IMR-90 (cell line): Measurements from ENCODE around the gene CYB561D1. TPM values are rescaled to one million over a fixed set of nuclear protein-coding genes. Genes with fewer than 3 reads are reported as not detected.

Source experiments
- ATAC-seq: fragments of 200-7000 bp; cut with Tn5 transposase; 2 replicates; pipeline ENCODE4 v1.9.1; 2020; ENCODE audit warnings: low read depth, mild to moderate bottlenecking, moderate library complexity
- BruUV-seq: library from RNA; stranded (reverse); fragments of 400-500 nt; replicated peaks from 2 replicates; lab custom pipeline; 2021; lab: Mats Ljungman, UMichigan
- CTCF ChIA-PET: fragments of 300-600 bp; formaldehyde crosslinking; extraction: SDS; loops from one replicate; lab custom pipeline; 2021; ENCODE audit warnings: antibody characterized with exemption; lab: Yijun Ruan, JAX
- POLR2A ChIA-PET: fragments of 300-600 bp; sonication (Branson Sonifier 250); formaldehyde crosslinking; loops from one replicate; lab custom pipeline; 2022; ENCODE audit warnings: antibody characterized with exemption; ENCODE audit not compliant: unreplicated experiment; lab: Charles Lee
- DNase-seq: peaks from one replicate; pipeline ENCODE4 v3.0.0; 2013
- H2AFZ ChIP-seq: replicated peaks from 2 replicates; pipeline ENCODE3; 2013; ENCODE audit warnings: low read length, mild to moderate bottlenecking; ENCODE audit not compliant: poor library complexity
- H2AK5ac ChIP-seq: 2 replicates; pipeline ENCODE4 v1.6.1; 2013; ENCODE audit warnings: low read depth, low read length, inconsistent platforms
- H2AK9ac ChIP-seq: replicated peaks from 2 replicates; pipeline ENCODE3; 2013; ENCODE audit warnings: mild to moderate bottlenecking, low read depth, low read length, moderate library complexity; ENCODE audit not compliant: poor library complexity
- H2BK120ac ChIP-seq: 2 replicates; pipeline ENCODE4 v1.6.1; 2013; ENCODE audit warnings: low read depth, low read length, inconsistent platforms
- H2BK15ac ChIP-seq: 3 replicates; pipeline ENCODE4 v1.6.1; 2013; ENCODE audit warnings: low read depth, low read length, inconsistent platforms
- H2BK20ac ChIP-seq: 2 replicates; pipeline ENCODE4 v1.6.1; 2013; ENCODE audit warnings: low read depth, mild to moderate bottlenecking, inconsistent platforms, low read length, moderate library complexity
- H2BK5ac ChIP-seq: 2 replicates; pipeline ENCODE4 v1.6.1; 2013; ENCODE audit warnings: mild to moderate bottlenecking, low read depth, low read length, inconsistent platforms; ENCODE audit not compliant: poor library complexity, severe bottlenecking
- H3K14ac ChIP-seq: replicated peaks from 2 replicates; pipeline ENCODE4 v1.6.1; 2013; ENCODE audit warnings: low read depth, low read length, inconsistent platforms
- H3K18ac ChIP-seq: 2 replicates; pipeline ENCODE4 v1.6.1; 2013; ENCODE audit warnings: low read depth, low read length, control low read depth
- H3K23ac ChIP-seq: 2 replicates; pipeline ENCODE4 v1.6.1; 2013; ENCODE audit warnings: low read depth, low read length, inconsistent platforms
- H3K27ac ChIP-seq: 2 replicates; pipeline ENCODE4 v1.5.1; 2013; ENCODE audit warnings: mild to moderate bottlenecking, control low read depth, low read length; ENCODE audit not compliant: insufficient read depth
- H3K27me3 ChIP-seq: 2 replicates; pipeline ENCODE4 v1.6.1; 2013; ENCODE audit warnings: low read length; ENCODE audit not compliant: control insufficient read depth, insufficient read depth
- H3K36me3 ChIP-seq: 2 replicates; pipeline ENCODE4 v1.6.1; 2013; ENCODE audit warnings: low read length, mixed read lengths; ENCODE audit not compliant: control insufficient read depth, insufficient read depth
- H3K4ac ChIP-seq: 2 replicates; pipeline ENCODE4 v1.6.1; 2013; ENCODE audit warnings: low read depth, low read length, inconsistent platforms
- H3K4me1 ChIP-seq: 2 replicates; pipeline ENCODE4 v1.6.1; 2013; ENCODE audit warnings: low read length, mixed read lengths; ENCODE audit not compliant: control insufficient read depth, insufficient read depth
- H3K4me2 ChIP-seq: 2 replicates; pipeline ENCODE4 v1.6.1; 2013; ENCODE audit warnings: low read depth, mild to moderate bottlenecking, control low read depth, low read length, moderate library complexity
- H3K4me3 ChIP-seq: 2 replicates; pipeline ENCODE4 v1.5.1; 2013; ENCODE audit warnings: low read depth, mild to moderate bottlenecking, control low read depth, low read length, moderate library complexity; ENCODE audit not compliant: insufficient read depth
- H3K56ac ChIP-seq: 2 replicates; pipeline ENCODE4 v1.6.1; 2013; ENCODE audit warnings: low read length, inconsistent platforms; ENCODE audit not compliant: insufficient read depth; ENCODE audit errors: extremely low read depth
- H3K79me1 ChIP-seq, 2 experiments: 2 replicates each; pipeline ENCODE4 v1.6.1; 2013; ENCODE audit warnings: low read length in 2 of 2, inconsistent platforms in 1 of 2, low read depth in 1 of 2
- H3K9ac ChIP-seq: 2 replicates; pipeline ENCODE4 v1.6.1; 2013; ENCODE audit warnings: low read depth, low read length, control low read depth
- H3K9me1 ChIP-seq: 2 replicates; pipeline ENCODE4 v1.6.1; 2013; ENCODE audit warnings: low read length, inconsistent platforms; ENCODE audit not compliant: insufficient read depth
- H3K9me3 ChIP-seq: 2 replicates; pipeline ENCODE4 v1.6.1; 2013; ENCODE audit warnings: low read length; ENCODE audit not compliant: control insufficient read depth, insufficient read depth
- H4K20me1 ChIP-seq: 2 replicates; pipeline ENCODE4 v1.6.1; 2013; ENCODE audit warnings: low read length, inconsistent platforms; ENCODE audit not compliant: insufficient read depth
- H4K5ac ChIP-seq: 2 replicates; pipeline ENCODE4 v1.6.1; 2013; ENCODE audit warnings: mild to moderate bottlenecking, low read depth, low read length, control low read depth
- H4K8ac ChIP-seq, 2 experiments: 2 replicates each; pipeline ENCODE4 v1.6.1; 2013; ENCODE audit warnings: low read depth in 2 of 2, low read length in 2 of 2, control low read depth in 1 of 2, inconsistent platforms in 1 of 2
- H4K91ac ChIP-seq: 2 replicates; pipeline ENCODE4 v1.6.1; 2013; ENCODE audit warnings: low read depth, low read length, inconsistent platforms; ENCODE audit not compliant: insufficient read depth
- BHLHE40 ChIP-seq: fragments of 150-350 bp; IDR thresholded peaks from 2 replicates; pipeline ENCODE4 v1.6.1; 2016; ENCODE audit warnings: mild to moderate bottlenecking, low read depth, low read length
- CHD1 ChIP-seq: IDR thresholded peaks from 2 replicates; pipeline ENCODE4 v1.6.1; 2012; ENCODE audit warnings: low read depth, low read length, improper control_type of control experiment
- ELK1 ChIP-seq: fragments of 150-350 bp; IDR thresholded peaks from 2 replicates; pipeline ENCODE4 v1.6.1; 2016; ENCODE audit warnings: low read depth, mild to moderate bottlenecking, low read length, moderate library complexity, borderline replicate concordance
- FOS ChIP-seq: fragments of 150-350 bp; IDR thresholded peaks from 2 replicates; pipeline ENCODE4 v1.6.1; 2016; ENCODE audit warnings: low read depth, low read length
- MAZ ChIP-seq: IDR thresholded peaks from 2 replicates; pipeline ENCODE4 v1.6.1; 2012; ENCODE audit warnings: low read depth, mild to moderate bottlenecking, low read length, improper control_type of control experiment, moderate library complexity, borderline replicate concordance
- SMC3 ChIP-seq: fragments of 150-350 bp; IDR thresholded peaks from 2 replicates; pipeline ENCODE4 v1.6.1; 2016; ENCODE audit warnings: low read depth, mild to moderate bottlenecking, antibody characterized with exemption, low read length, moderate library complexity
- WGBS, 2 experiments: methylation state at CpG; one replicate each; pipeline versions ENCODE4 v1.1.5 to v1.1.7; 2013; ENCODE audit warnings: missing lambda C conversion rate in 2 of 2; ENCODE audit not compliant: insufficient read length in 1 of 2; ENCODE audit errors: extremely low coverage in 2 of 2; 5-methylcytosine and 5-hydroxymethylcytosine counted together
- dilution Hi-C: fragments of 300-500 bp; cut with HindIII; formaldehyde crosslinking; loops from one replicate; pipeline ENCODE4 v1.14.3; 2018; ENCODE audit warnings: low sequenced_read_pairs; ENCODE audit not compliant: unreplicated experiment
- in situ Hi-C: fragments of 300-500 bp; cut with MboI; formaldehyde crosslinking; loops from 3 replicates; pipeline ENCODE4 v1.14.3; 2019; ENCODE audit warnings: low sequenced_read_pairs, inconsistent platforms, mixed read lengths
- intact Hi-C: fragments of 100-400 bp; cut with micrococcal nuclease; formaldehyde crosslinking; loops from 2 replicates; pipeline ENCODE4 v1.10.0; 2022
- polyA plus RNA-seq, 3 experiments: library from polyadenylated mRNA; depleted of rRNA; stranded (reverse); fragments of >200 nt; gene quantifications; 2 replicates each; pipeline ENCODE4 v1.2.3, GENCODE V29; 2012; ENCODE audit warnings: low replicate concordance in 1 of 3
- total RNA-seq: library from RNA; depleted of rRNA; stranded (reverse); fragments of >200 nt; gene quantifications from 2 replicates; pipeline ENCODE4 v1.2.3, GENCODE V29; 2012

CYB561D1 gene
- total and polyA plus RNA-seq, 2 of the 4 experiments (the other 2 are of a cell fraction) = 5.7 to 8.1 TPM

GRCh38 chr1:109531826-109532364 is 38.0 kb downstream of the CYB561D1 start:
- no peaks in the 10 kb centered on the region; the same call in 1 of the 2 replicates for H3K9me1 ChIP-seq
- H3K9ac ChIP-seq = no peak overlapping the region
- H3K27ac ChIP-seq = no peak overlapping the region
- intact Hi-C loops = loop anchor here (1.0 to 5.0 kb wide), 6 partner anchors 34 to 270 kb away; partner anchors contain the start of genes CYB561D1 and PSMA5
- H3K4me3 ChIP-seq = no peak overlapping the region
- no peak overlapping the region; a peak in 1 of 4 replicates for H4K8ac ChIP-seq
- H3K36me3 ChIP-seq = no peaks in the 10 kb centered on the region
- H3K4ac ChIP-seq = no peak overlapping the region
- no peak for DNase-seq
- H3K9me3 ChIP-seq = no peaks in the 10 kb centered on the region
- no peak overlapping the region for H2BK20ac ChIP-seq
- ChIA-PET POLR2A (interaction anchor here (0.6 kb wide), 1 partner anchor 48 kb away, joined by 3 read pairs; no protein-coding TSS in a partner anchor), CTCF (interaction anchor here (0.8 to 3.2 kb wide), 13 partner anchors 10 to 130 kb away, joined by 3 to 75 read pairs (median 6); partner anchors contain the start of genes AMIGO1, ATXN7L2 and CYB561D1)
- no peaks in the 10 kb centered on the region for H4K20me1 ChIP-seq
- no peak overlapping the region for H4K5ac ChIP-seq
- no peak overlapping the region for H3K23ac ChIP-seq
- dilution Hi-C loops = no loop called here
- H2AFZ ChIP-seq = peak overlapping the region; percentile 88
- BruUV-seq = no TSS peak
- H3K4me2 ChIP-seq = no peak overlapping the region
- peaks cover 11% of the 10 kb centered on the region for H3K27me3 ChIP-seq
- H3K56ac ChIP-seq = no peak overlapping the region
- H4K91ac ChIP-seq = no peak overlapping the region
- ATAC-seq = no peak
- no peak for TF ChIP-seq BHLHE40
- no peak for TF ChIP-seq MAZ
- no peak for TF ChIP-seq CHD1
- no peak for TF ChIP-seq FOS
- TF ChIP-seq SMC3 = no peak
- TF ChIP-seq ELK1 = no peak
- H2AK5ac ChIP-seq = no peak overlapping the region; the same call in 1 of the 2 replicates
- no peak overlapping the region for H3K18ac ChIP-seq
- no peaks in the 10 kb centered on the region for H3K79me1 ChIP-seq
- no peak overlapping the region for H2BK120ac ChIP-seq
- no peak overlapping the region for H3K14ac ChIP-seq
- WGBS, 2 experiments = 100% methylated on average over 3 of the region's 16 CpGs; no CpG with 5 or more reads in 1 of the 2 experiments
- peaks cover 7% of the 10 kb centered on the region for H3K4me1 ChIP-seq
- no peak overlapping the region; the same call in 2 of the 3 replicates for H2BK15ac ChIP-seq
- peak overlapping the region; percentile 89 for H2AK9ac ChIP-seq
- H2BK5ac ChIP-seq = no peak overlapping the region
- in situ Hi-C loops = loop anchor here (5.0 to 10.0 kb wide), 2 partner anchors 35 to 267 kb away; no protein-coding TSS in a partner anchor
